NOMO-1 treated with dmso at 0.1 percent for 144 hours (cell line): ENCODE measurements around the gene DGUOK.
"Not testable (repeated sequence)": the region's sequence is repeated elsewhere in the genome, so short reads cannot be mapped to it uniquely, and the experiment has no call there.

Experiments used
- DNase-seq: peaks from one replicate; lab custom pipeline; 2025; ENCODE audit not compliant: unreplicated experiment; lab: John Stamatoyannopoulos, UW

Gene DGUOK

GRCh38 chr2:73926493-73927327, at the start of gene DGUOK:
Gene DGUOK (plus strand): TSS chr2:73926880. CDS start chr2:73926911, 31 bp downstream.
- DNase-seq, result peak; percentile 99

GRCh38 chr2:73877071-73877802, 49.4 kb upstream of the DGUOK start:
- DNase-seq, result peak; percentile 65

GRCh38 chr2:73877984-73878383, 48.7 kb upstream of the DGUOK start:
- not testable (repeated sequence) for DNase-seq

- DNase-seq, result no peak
Measured at GRCh38 chr2:73885406-73885805, 41.3 kb upstream of the DGUOK start.

GRCh38 chr2:73886357-73886756, 40.3 kb upstream of the DGUOK start:
- no peak for DNase-seq

- not testable (repeated sequence) for DNase-seq
Measured at GRCh38 chr2:73887596-73888353, 38.9 kb upstream of the DGUOK start.

GRCh38 chr2:73888388-73888787, 38.3 kb upstream of the DGUOK start:
- no peak for DNase-seq

GRCh38 chr2:73889206-73889605, 37.5 kb upstream of the DGUOK start:
- DNase-seq, result no peak

- DNase-seq, result no peak
Measured at GRCh38 chr2:73890301-73891092, 36.2 kb upstream of the DGUOK start.

GRCh38 chr2:73891276-73891901, 35.3 kb upstream of the DGUOK start:
- no peak for DNase-seq

- no peak for DNase-seq
Measured at GRCh38 chr2:73892631-73893329, 33.9 kb upstream of the DGUOK start, which contains the start of gene ACTG2. Gene ACTG2 (plus strand): TSS chr2:73893008. CDS start chr2:73901312, 8,304 bp downstream.

- no peak for DNase-seq
Measured at GRCh38 chr2:73893764-73894474, 32.8 kb upstream of the DGUOK start.

- no peak for DNase-seq
Measured at GRCh38 chr2:73894475-73894850, 32.2 kb upstream of the DGUOK start.

- DNase-seq, result no peak
Measured at GRCh38 chr2:73894877-73895276, 31.8 kb upstream of the DGUOK start.

- no peak for DNase-seq
Measured at GRCh38 chr2:73895473-73895872, 31.2 kb upstream of the DGUOK start.

GRCh38 chr2:73896362-73897239, 30.1 kb upstream of the DGUOK start:
- DNase-seq, result no peak

- DNase-seq, result no peak
Measured at GRCh38 chr2:73897240-73897583, 29.5 kb upstream of the DGUOK start.

GRCh38 chr2:73897934-73898333, 28.7 kb upstream of the DGUOK start:
- no peak for DNase-seq
